Progenitor cell of endocrine pancreas (in vitro differentiated cells): ENCODE results near the gene SYT14. TPM values are rescaled to one million over a fixed set of nuclear protein-coding genes. Genes with fewer than 3 reads are reported as not detected.

ENCODE experiments used
- DNase-seq: peaks from one replicate; pipeline ENCODE4 v3.0.0; 2021; ENCODE audit warnings: low spot score; ENCODE audit not compliant: unreplicated experiment
- H3K27ac Mint-ChIP-seq: 2 replicates; pipeline ENCODE4 v1.8.0; 2021; ENCODE audit warnings: mild to moderate bottlenecking, moderate library complexity, mixed read lengths
- H3K27me3 Mint-ChIP-seq: 2 replicates; pipeline ENCODE4 v1.8.0; 2021; ENCODE audit warnings: mixed read lengths
- H3K36me3 Mint-ChIP-seq: 2 replicates; pipeline ENCODE4 v1.8.0; 2022; ENCODE audit warnings: mixed read lengths; ENCODE audit not compliant: insufficient read depth
- H3K4me1 Mint-ChIP-seq: 2 replicates; pipeline ENCODE4 v1.8.0; 2021; ENCODE audit warnings: low read depth, mixed read lengths
- H3K4me3 Mint-ChIP-seq: 2 replicates; pipeline ENCODE4 v1.8.0; 2021; ENCODE audit warnings: low read depth, mild to moderate bottlenecking, moderate library complexity, mixed read lengths
- H3K9me3 Mint-ChIP-seq: 2 replicates; pipeline ENCODE4 v1.8.0; 2021; ENCODE audit warnings: low read depth, mixed read lengths
- CTCF ChIP-seq: fragments of 200-600 bp; sonication (generic); IDR thresholded peaks from one replicate; pipeline ENCODE4 v1.5.0; 2021; ENCODE audit warnings: antibody characterized with exemption, mild to moderate bottlenecking; ENCODE audit not compliant: unreplicated experiment
- total RNA-seq: library from RNA; stranded (reverse); gene quantifications from 2 replicates; pipeline ENCODE4 v1.2.1, GENCODE V29; 2021

Gene SYT14
- total RNA-seq, 1 donor from 2014 or later = 3.7 TPM

GRCh38 chr1:209924390-209924789 is 13.6 kb upstream of the SYT14 start:
- Mint-ChIP-seq H3K4me3 (no peak overlapping the region), H3K36me3 (no peaks in the 10 kb centered on the region), H3K4me1 (no peaks in the 10 kb centered on the region), H3K9me3 (peaks cover 7% of the 10 kb centered on the region), H3K27ac (no peak overlapping the region), H3K27me3 (no peaks in the 10 kb centered on the region)
- DNase-seq = no peak
- no peak for TF ChIP-seq CTCF

- peaks cover 4% of the 10 kb centered on the region for H3K27me3 Mint-ChIP-seq
- no peak overlapping the region for H3K27ac Mint-ChIP-seq
- no peak for DNase-seq
- no peaks in the 10 kb centered on the region for H3K4me1 Mint-ChIP-seq
- H3K36me3 Mint-ChIP-seq = no peaks in the 10 kb centered on the region
- TF ChIP-seq CTCF = no peak
- no peak overlapping the region for H3K4me3 Mint-ChIP-seq
- no peaks in the 10 kb centered on the region for H3K9me3 Mint-ChIP-seq
Observed at GRCh38 chr1:209926045-209926444, 12.0 kb upstream of the SYT14 start.

- TF ChIP-seq CTCF = no peak
- Mint-ChIP-seq H3K36me3 (no peaks in the 10 kb centered on the region), H3K9me3 (no peaks in the 10 kb centered on the region), H3K27ac (no peak overlapping the region), H3K4me1 (no peaks in the 10 kb centered on the region), H3K4me3 (no peak overlapping the region), H3K27me3 (peaks cover 10% of the 10 kb centered on the region)
- no peak for DNase-seq
Observed at GRCh38 chr1:209927466-209927865, 10.6 kb upstream of the SYT14 start.

GRCh38 chr1:209929751-209930150 is 8.3 kb upstream of the SYT14 start:
- no peaks in the 10 kb centered on the region for H3K4me1 Mint-ChIP-seq
- DNase-seq = no peak
- no peak overlapping the region for H3K27ac Mint-ChIP-seq
- TF ChIP-seq CTCF = no peak
- no peaks in the 10 kb centered on the region for H3K36me3 Mint-ChIP-seq
- no peak overlapping the region for H3K4me3 Mint-ChIP-seq
- peaks cover 23% of the 10 kb centered on the region for H3K27me3 Mint-ChIP-seq
- no peaks in the 10 kb centered on the region for H3K9me3 Mint-ChIP-seq

- Mint-ChIP-seq H3K27me3 (peaks cover 26% of the 10 kb centered on the region), H3K4me1 (no peaks in the 10 kb centered on the region), H3K36me3 (no peaks in the 10 kb centered on the region), H3K4me3 (no peak overlapping the region), H3K27ac (no peak overlapping the region), H3K9me3 (no peaks in the 10 kb centered on the region)
- DNase-seq = no peak
- no peak for TF ChIP-seq CTCF
Observed at GRCh38 chr1:209931141-209931540, 6.9 kb upstream of the SYT14 start.

- Mint-ChIP-seq H3K27me3 (peaks cover 44% of the 10 kb centered on the region), H3K9me3 (no peaks in the 10 kb centered on the region), H3K4me3 (no peak overlapping the region), H3K4me1 (peaks cover 8% of the 10 kb centered on the region), H3K36me3 (no peaks in the 10 kb centered on the region), H3K27ac (no peak overlapping the region)
- no peak for TF ChIP-seq CTCF
- no peak for DNase-seq
Observed at GRCh38 chr1:209936125-209936524, 1.9 kb upstream of the SYT14 start.
